ENCODE results near the gene VEGFA. TPM values are rescaled to one million over a fixed set of nuclear protein-coding genes. Genes with fewer than 3 reads are reported as not detected.

VEGFA gene
- total RNA-seq, 1 experiment from 2014 or later: 80.2 TPM

DNA sequence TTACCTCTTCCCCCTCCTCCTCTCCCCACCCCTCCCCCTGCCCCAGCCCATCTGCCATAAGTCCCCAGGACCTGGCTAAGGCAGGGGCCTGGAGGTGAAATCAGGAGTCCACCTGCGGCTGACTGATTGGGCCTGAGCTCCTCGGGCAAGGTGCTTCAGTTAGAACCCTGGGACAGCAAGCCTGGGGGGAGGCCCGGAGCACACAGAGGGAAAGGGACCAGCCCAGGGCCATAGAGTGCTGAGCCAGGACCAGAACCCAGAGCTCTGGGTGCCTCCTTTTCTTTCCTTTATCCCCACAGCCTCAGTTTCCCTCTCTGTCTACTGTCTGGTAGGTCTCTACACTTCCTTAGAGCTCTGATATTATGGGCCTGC is 35.7 kb upstream of the VEGFA start:
- Histone ChIP-seq H3K27ac (no peak overlapping the region), H3K4me3 (no peak overlapping the region), H3K36me3 (no peaks in the 10 kb centered on the region)

DNA sequence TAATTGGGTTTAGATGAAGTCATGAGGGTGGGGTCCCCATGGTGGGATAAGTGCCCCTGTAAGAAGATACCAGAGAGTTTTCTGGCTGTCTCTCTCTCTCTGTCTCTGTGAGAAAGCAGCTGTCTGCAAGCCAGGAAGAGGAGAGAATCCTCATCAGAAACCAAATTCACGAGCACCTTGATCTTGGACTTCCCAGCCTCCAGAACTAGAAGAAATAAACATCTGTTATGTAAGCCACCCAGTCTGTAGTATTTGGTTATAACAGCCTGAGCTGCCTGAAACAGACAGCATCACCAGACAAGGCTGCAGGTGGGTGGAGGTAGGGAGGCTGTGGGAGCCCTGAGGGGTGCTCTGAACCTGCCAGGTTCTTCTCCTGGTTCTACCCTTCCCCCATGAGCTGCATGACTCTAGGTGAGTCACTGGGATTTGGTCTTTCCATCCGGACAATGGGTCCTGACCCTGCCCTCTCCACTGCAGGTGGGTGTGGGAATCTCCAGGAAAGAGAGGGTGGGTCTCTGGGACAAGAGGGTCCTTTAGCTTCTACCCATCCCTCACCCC is 34.3 kb upstream of the VEGFA start:
- no peak for DNase-seq (ENCODE audit: low read depth in 1 of 2, low spot score in 2 of 2)
- H3K9me3 ChIP-seq (replicated peaks): no peaks in the 10 kb centered on the region
- no peak overlapping the region for H3K27ac ChIP-seq
- no peaks in the 10 kb centered on the region for H3K4me1 ChIP-seq (replicated peaks)
- H3K27me3 ChIP-seq (replicated peaks): no peaks in the 10 kb centered on the region
- H3K4me3 ChIP-seq: no peak overlapping the region
- no peaks in the 10 kb centered on the region for H3K36me3 ChIP-seq

More for the DNA sequence above, 35.7 kb upstream of the VEGFA start:
- H3K4me1 ChIP-seq (replicated peaks): no peaks in the 10 kb centered on the region
- DNase-seq (ENCODE audit: low read depth in 1 of 2, low spot score in 2 of 2): no peak
- H3K9me3 ChIP-seq (replicated peaks): no peaks in the 10 kb centered on the region
- H3K27me3 ChIP-seq (replicated peaks): no peaks in the 10 kb centered on the region

DNA sequence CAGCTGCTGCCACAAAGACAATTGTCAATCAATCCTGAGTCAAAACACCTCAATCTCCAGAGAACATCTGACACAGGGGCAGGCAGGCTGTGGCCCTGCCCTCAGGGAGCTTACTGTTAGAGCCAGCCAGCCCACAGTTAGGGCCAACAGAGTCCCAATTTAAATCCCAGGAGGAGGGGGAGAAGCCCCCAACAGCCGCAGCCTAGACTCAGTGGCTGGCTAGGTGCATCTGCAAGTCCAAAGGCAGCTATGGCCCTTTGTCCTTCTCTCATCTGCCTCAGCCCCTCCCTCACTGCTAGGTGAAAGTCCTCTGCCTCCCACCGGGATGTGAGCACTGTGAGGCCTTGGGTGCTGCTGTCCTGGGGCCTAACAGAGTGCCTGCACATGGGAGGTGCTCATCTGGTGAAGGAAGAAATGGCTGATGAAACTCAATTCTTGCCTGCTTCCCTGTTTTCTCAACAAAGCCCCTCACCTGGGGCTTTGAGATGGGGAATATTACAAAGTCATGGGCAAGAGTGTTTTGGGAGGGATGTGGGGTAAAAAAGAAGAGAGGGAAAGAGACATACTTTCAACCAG is 33.7 kb upstream of the VEGFA start:
- H3K4me1 ChIP-seq (replicated peaks): no peaks in the 10 kb centered on the region
- no peaks in the 10 kb centered on the region for H3K9me3 ChIP-seq (replicated peaks)
- no peak overlapping the region for H3K27ac ChIP-seq
- no peak overlapping the region for H3K4me3 ChIP-seq
- no peak for DNase-seq (ENCODE audit: low read depth in 1 of 2, low spot score in 2 of 2)
- no peaks in the 10 kb centered on the region for H3K36me3 ChIP-seq
- no peaks in the 10 kb centered on the region for H3K27me3 ChIP-seq (replicated peaks)

DNA sequence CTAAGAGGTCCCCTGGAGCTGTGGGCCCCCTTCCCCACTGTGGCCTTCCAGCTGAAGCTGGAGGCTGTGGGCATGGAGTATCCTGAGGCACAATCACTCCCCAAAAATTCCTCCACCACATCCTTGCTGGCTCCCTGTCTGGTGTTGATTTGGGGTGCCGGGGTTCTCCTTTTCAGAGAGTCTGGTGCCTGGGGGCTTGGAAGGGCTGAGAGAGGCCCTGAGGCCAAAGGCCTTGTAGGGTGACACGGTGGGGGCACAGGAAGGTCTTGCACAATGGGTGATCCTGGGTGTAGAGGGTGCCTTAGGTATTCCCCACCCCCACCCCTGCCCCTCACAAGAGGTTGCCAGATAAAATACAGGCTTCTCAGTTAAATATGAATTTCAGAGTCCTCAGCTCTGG is 33.2 kb upstream of the VEGFA start:
- DNase-seq (ENCODE audit: low read depth in 1 of 2, low spot score in 2 of 2): no peak
- no peak overlapping the region for H3K4me3 ChIP-seq
- no peaks in the 10 kb centered on the region for H3K27me3 ChIP-seq (replicated peaks)
- no peak overlapping the region for H3K27ac ChIP-seq
- H3K9me3 ChIP-seq (replicated peaks): no peaks in the 10 kb centered on the region
- no peaks in the 10 kb centered on the region for H3K36me3 ChIP-seq
- H3K4me1 ChIP-seq (replicated peaks): no peaks in the 10 kb centered on the region

DNA sequence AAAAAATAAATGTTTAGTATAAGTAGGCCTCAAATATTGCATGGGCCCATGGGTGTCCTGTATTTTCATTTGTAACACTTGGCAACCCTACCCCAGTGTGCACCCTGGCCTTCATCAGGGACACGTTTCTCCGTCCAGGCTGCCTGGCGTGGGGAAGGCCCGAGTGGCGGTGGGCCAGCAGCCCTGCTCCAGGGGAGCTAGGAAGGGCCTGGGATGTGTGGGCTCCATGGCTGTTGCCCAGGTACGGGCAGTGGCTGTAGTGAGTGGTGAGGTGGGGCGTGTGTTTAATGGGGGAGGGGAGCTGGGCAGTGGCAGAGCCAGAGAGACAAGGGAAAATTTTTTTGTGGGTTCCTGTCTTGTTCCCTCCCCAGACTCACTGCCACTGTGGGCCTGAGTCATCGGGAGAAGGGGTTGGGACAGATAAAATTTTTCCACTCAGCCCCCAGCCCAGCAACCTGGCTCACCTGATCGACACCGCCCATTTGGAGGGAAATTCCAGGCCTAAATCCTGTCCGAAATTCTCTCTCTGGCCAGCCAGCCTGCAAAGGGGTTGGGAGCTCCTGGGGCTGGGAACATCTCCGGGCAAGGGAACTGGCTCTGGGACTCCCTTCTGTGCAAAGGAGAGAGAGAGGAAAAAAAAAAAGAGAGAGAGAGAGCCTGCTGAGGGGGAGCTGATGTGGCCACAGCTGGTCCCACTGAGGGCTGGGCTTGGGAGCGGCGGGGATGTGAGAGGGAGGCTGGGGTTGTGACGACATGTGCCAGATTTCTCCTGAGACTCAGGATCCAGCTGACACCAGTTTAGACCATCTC is 32.5 kb upstream of the VEGFA start:
- no peaks in the 10 kb centered on the region for H3K9me3 ChIP-seq (replicated peaks)
- no peaks in the 10 kb centered on the region for H3K4me1 ChIP-seq (replicated peaks)
- H3K36me3 ChIP-seq: no peaks in the 10 kb centered on the region
- DNase-seq (ENCODE audit: low read depth in 1 of 2, low spot score in 2 of 2): no peak
- no peak overlapping the region for H3K27ac ChIP-seq
- no peaks in the 10 kb centered on the region for H3K27me3 ChIP-seq (replicated peaks)
- H3K4me3 ChIP-seq: no peak overlapping the region

DNA sequence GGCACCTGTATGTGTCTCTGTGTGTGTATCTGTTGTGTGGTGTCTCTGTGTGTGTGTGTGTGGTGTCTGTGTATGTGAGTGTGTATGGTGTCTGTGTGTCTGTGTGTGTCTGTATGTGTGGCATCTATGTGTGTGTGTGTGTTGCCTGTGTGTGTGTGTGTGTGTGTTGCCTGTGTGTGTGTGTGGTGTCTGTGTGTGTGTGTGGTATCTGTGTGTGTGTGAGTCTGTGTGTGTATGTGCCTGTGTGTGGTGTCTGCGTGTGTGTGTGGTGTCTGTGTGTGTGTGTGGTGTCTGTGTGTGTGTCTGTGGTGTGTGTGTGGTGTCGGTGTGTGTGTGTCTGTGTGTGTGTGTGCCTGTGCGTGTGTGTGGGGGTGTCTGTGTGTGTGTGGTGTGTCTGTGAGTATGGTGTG is 31.7 kb upstream of the VEGFA start:
- no peaks in the 10 kb centered on the region for H3K9me3 ChIP-seq (replicated peaks)
- no peak for DNase-seq (ENCODE audit: low read depth in 1 of 2, low spot score in 2 of 2)
- H3K27ac ChIP-seq: no peak overlapping the region
- H3K4me1 ChIP-seq (replicated peaks): no peaks in the 10 kb centered on the region
- H3K36me3 ChIP-seq: no peaks in the 10 kb centered on the region
- H3K4me3 ChIP-seq: no peak overlapping the region
- no peaks in the 10 kb centered on the region for H3K27me3 ChIP-seq (replicated peaks)

DNA sequence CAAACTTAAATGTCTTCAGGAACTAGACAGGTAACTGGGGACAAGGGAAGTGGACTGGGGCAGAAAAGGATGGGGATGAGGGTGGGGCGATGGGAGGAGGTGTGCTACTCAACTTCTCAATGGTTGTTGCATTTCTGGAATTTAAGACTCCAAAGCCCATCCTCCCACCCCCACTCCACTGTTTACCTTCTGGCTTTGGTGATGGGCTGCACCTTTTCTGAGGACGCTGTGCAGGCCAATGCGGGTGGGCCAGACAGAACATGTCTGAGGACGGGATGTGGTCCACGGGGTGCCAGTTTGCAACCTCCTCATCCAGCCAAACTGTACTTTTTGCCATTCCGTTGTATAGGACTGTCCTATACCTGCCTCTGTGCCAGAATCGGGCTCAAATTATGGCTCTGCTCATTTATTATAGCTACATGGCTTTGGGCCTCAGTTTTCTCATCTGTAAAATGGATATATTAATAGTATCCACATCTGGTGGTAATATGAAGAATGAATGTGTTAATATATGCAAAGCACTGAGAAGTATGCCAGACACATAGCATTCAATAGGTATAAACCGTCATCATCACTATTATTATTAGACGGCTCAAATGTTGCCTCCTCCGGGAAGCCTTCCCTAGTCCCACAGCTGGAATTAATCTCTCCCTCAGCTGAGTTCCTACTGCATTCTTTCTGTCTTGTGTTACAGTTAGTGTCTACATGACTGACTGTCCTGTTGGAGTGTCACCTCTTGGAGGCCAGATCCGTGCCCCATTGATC is 31.0 kb upstream of the VEGFA start:
- no peaks in the 10 kb centered on the region for H3K9me3 ChIP-seq (replicated peaks)
- no peak overlapping the region for H3K27ac ChIP-seq
- no peak overlapping the region for H3K4me3 ChIP-seq
- H3K27me3 ChIP-seq (replicated peaks): no peaks in the 10 kb centered on the region
- no peaks in the 10 kb centered on the region for H3K36me3 ChIP-seq
- no peak for DNase-seq (ENCODE audit: low read depth in 1 of 2, low spot score in 2 of 2)
- no peaks in the 10 kb centered on the region for H3K4me1 ChIP-seq (replicated peaks)

DNA sequence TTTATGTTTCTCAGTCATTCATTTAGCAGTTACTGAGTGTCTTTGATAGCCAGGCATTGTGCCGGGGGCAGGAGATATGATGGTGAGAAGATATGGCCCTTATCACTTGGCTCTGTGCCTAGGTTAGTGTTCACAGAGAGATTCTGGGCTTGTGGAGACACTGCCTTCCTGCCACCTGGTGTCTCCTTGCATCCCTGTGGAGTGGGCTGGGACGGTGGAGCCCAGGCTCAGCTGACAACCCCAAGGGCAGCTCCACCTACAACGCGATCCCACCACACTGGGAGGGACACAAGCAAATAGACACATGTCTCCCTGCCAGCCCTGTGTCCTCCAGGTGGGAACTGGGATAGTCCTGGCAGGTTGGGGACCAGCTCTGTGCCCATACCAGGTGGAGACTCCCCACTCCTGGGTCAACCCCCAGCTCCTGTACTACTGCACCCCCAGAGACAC is 30.3 kb upstream of the VEGFA start:
- H3K36me3 ChIP-seq: no peaks in the 10 kb centered on the region
- no peaks in the 10 kb centered on the region for H3K27me3 ChIP-seq (replicated peaks)
- no peaks in the 10 kb centered on the region for H3K9me3 ChIP-seq (replicated peaks)
- no peaks in the 10 kb centered on the region for H3K4me1 ChIP-seq (replicated peaks)
- no peak overlapping the region for H3K27ac ChIP-seq
- no peak overlapping the region for H3K4me3 ChIP-seq
- DNase-seq (ENCODE audit: low read depth in 1 of 2, low spot score in 2 of 2): no peak

DNA sequence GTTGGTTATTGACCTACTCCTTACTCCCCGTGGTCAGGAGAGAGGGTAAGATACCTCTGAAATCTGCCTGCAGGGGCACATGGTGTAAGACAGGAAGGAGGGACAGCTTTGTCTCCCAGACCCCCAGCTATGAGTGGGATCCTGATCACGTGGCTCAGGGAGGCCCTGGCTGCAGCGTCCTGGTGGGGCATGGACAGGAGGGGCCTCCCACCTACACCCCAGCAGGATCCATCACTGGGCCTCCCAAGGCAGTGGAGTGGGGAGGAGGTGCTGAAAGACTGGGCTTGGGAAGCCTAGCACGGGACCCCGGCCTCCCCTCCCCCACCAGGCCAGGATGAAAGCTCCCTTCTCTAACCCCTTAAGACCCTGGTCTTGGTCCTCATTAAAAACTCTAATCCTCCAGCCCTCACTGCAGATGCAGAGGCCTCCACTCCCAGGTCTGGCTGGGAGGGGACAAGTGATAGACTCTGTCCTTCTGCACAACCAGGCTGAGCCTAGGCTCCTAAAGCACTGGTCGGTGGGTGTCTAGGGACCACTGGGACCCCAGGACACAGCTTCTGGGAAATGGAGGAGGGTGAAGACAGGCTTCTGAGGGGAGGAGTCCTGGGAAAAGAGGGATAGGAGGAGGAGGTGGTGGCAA is 29.6 kb upstream of the VEGFA start:
- no peaks in the 10 kb centered on the region for H3K36me3 ChIP-seq
- no peaks in the 10 kb centered on the region for H3K27me3 ChIP-seq (replicated peaks)
- H3K4me1 ChIP-seq (replicated peaks): no peaks in the 10 kb centered on the region
- no peak overlapping the region for H3K27ac ChIP-seq
- H3K4me3 ChIP-seq: no peak overlapping the region
- DNase-seq (ENCODE audit: low read depth in 1 of 2, low spot score in 2 of 2): no peak
- no peaks in the 10 kb centered on the region for H3K9me3 ChIP-seq (replicated peaks)

DNA sequence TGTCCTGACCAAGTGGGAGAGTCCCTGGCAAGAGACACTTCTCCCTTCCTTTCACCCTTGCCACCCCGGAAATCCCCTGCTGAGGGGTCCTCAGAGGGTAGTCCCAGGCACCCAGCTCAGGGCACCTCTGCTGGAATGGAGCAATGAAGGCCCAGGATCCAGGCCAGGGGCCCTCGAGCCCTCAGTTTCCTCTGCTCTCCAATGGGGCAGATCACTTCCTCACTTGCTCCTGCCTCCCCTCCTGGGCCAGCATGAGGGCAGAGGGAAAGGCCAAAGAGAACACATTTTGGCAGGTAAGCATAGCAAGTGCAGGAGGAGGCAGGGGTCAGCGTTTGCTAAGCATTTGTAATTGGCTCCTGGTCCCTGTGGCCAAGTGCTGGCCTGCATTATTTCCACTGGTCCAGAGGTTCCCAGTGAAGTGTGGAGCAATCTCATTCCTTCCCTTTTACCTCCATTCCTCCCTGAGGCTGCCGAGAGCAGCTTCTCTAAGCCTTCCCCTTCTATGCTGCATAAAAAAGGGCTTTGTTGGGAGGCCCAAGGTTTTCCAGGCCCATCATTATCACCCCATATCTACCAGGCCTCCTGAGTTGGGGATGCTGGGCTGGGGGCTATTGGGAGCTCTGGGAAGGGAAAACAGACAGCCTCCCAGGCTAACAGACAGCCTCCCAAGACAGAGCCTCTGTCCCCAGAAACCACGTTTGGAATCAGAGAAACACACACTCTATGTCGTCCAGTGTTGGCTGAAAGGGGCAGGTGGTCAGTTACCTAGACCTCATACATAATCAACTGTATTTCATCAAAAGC is 28.8 kb upstream of the VEGFA start:
- Histone ChIP-seq H3K9me3 (replicated peaks) (no peaks in the 10 kb centered on the region), H3K27me3 (replicated peaks) (no peaks in the 10 kb centered on the region), H3K27ac (no peak overlapping the region), H3K4me1 (replicated peaks) (no peaks in the 10 kb centered on the region), H3K4me3 (no peak overlapping the region), H3K36me3 (no peaks in the 10 kb centered on the region)
- no peak for DNase-seq (ENCODE audit: low read depth in 1 of 2, low spot score in 2 of 2)

DNA sequence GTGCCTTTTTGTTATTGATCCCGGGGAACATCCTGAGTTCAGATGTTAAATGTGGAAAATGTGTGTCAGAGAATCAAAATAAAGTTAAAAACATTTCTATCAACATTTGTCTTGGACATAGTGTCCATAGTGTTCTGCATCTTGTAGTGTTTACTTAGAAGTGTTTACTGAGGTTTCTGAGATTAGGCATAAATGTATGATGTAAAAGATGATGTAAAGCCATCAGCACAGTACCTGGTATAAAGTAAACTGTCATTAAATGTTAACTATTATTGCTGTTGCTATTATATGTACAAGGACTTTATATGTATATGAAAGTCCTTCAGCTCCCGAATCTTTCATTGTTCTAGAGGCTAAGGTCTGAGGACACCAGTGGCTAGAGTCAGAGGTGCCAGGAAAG is 28.2 kb upstream of the VEGFA start:
- Histone ChIP-seq H3K36me3 (no peaks in the 10 kb centered on the region), H3K27ac (no peak overlapping the region)
- no peak for DNase-seq (ENCODE audit: low read depth in 1 of 2, low spot score in 2 of 2)

DNA sequence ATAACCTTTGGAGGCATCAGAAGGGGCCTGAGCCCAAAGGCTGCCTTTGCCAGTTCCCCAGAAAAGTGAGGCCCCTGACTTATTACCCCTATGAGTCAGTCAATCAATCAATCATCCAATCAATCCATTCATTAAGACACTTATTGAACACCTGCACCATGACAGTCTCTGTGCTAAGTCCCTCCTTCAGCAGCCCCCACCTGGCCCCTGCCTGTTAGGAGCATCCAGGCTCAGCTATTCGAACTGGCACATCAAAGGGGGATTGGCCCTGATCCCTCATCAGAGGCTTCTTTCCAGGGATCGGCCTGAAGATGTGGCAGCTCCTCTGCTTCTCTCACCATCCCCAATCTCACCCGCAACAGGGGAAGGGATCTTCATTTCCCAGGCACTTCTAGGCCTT is 27.7 kb upstream of the VEGFA start:
- H3K36me3 ChIP-seq: no peaks in the 10 kb centered on the region
- no peak overlapping the region for H3K27ac ChIP-seq
- no peaks in the 10 kb centered on the region for H3K9me3 ChIP-seq (replicated peaks)
- DNase-seq (ENCODE audit: low read depth in 1 of 2, low spot score in 2 of 2): no peak
- H3K4me3 ChIP-seq: no peak overlapping the region
- no peaks in the 10 kb centered on the region for H3K27me3 ChIP-seq (replicated peaks)
- H3K4me1 ChIP-seq (replicated peaks): no peaks in the 10 kb centered on the region

More for the DNA sequence above, 28.2 kb upstream of the VEGFA start:
- H3K27me3 ChIP-seq (replicated peaks): no peaks in the 10 kb centered on the region
- H3K4me3 ChIP-seq: no peak overlapping the region
- no peaks in the 10 kb centered on the region for H3K9me3 ChIP-seq (replicated peaks)
- H3K4me1 ChIP-seq (replicated peaks): no peaks in the 10 kb centered on the region

Data from SJSA1 (cell line).